ENCODE data around the gene TSPAN5.

GRCh38 chr4:98657531-98658286, 702 bp downstream of the TSPAN5 start:
- TF ChIP-seq HDGF (IDR thresholded peaks at IDR 0.05) (no peak), USF2 (CRISPR knock-in tag; IDR thresholded peaks at IDR 0.05) (no peak), MLLT1 (IDR thresholded peaks at IDR 0.05) (no peak), CTCF (IDR thresholded peaks at IDR 0.05 in 2 of 3, conservative IDR thresholded peaks at IDR 0.05 in 1 of 3; ENCODE audit: insufficient read depth in 2 of 3, low read depth in 1 of 3, low read length in 3 of 3) (no peak), CUX1 (CRISPR knock-in tag; IDR thresholded peaks at IDR 0.05) (no peak), HOXB6 (CRISPR knock-in tag; IDR thresholded peaks at IDR 0.05; ENCODE audit: borderline replicate concordance) (no peak), NFE2 (IDR thresholded peaks at IDR 0.05; ENCODE audit: low read depth) (no peak), ZNF140 (CRISPR knock-in tag; IDR thresholded peaks at IDR 0.05) (no peak)

Data from K562 (cell line).